HCT116 (cell line): ENCODE data around the gene EGFR. TPM values are rescaled to one million over a fixed set of nuclear protein-coding genes. Genes with fewer than 3 reads are reported as not detected.

Experiments used
- ATAC-seq: fragments of 200-7000 bp; cut with Tn5 transposase; 2 replicates; pipeline ENCODE4 v1.9.1; 2020; ENCODE audit warnings: mild to moderate bottlenecking, moderate library complexity
- BruUV-seq: library from RNA; stranded (reverse); fragments of 400-500 nt; replicated peaks from 2 replicates; lab custom pipeline; 2021; lab: Mats Ljungman, UMichigan
- CTCF ChIA-PET: fragments of 300-600 bp; sonication (Branson Sonifier 250); formaldehyde crosslinking; loops from one replicate; lab custom pipeline; 2021; ENCODE audit warnings: antibody characterized with exemption; lab: Charles Lee
- POLR2A ChIA-PET: fragments of 300-600, 350-600 bp; sonication (Branson Sonifier 250); formaldehyde crosslinking; loops from one replicate; lab custom pipeline; 2021; ENCODE audit warnings: antibody characterized with exemption; lab: Charles Lee
- RAD21 ChIA-PET, 2 experiments: fragments of 300-600 bp; sonication (Branson Sonifier 250); formaldehyde crosslinking; loops; one replicate each; lab custom pipeline; 2023; ENCODE audit warnings: low total read pairs in 2 of 2; ENCODE audit not compliant: uncharacterized antibody in 2 of 2, unreplicated experiment in 2 of 2, low non-redundant PET in 1 of 2; lab: Charles Lee
- DNase-seq: peaks from one replicate; pipeline ENCODE4 v3.0.0-alpha.2; 2010; ENCODE audit warnings: low read depth, low spot score
- H2AFZ ChIP-seq: fragments of 200-600 bp; shearing (Covaris generic), sonication (generic); 2 replicates; pipeline ENCODE4 v1.6.1; 2017; ENCODE audit warnings: low read depth, mixed run types, mixed read lengths, antibody characterized with exemption, low read length; ENCODE audit not compliant: poor library complexity, severe bottlenecking
- H3K27ac ChIP-seq: 2 replicates; pipeline ENCODE4 v1.5.1; 2012; ENCODE audit warnings: low read depth, low read length
- H3K27me3 ChIP-seq: fragments of 200-600 bp; sonication (generic); 2 replicates; pipeline ENCODE4 v1.6.1; 2016; ENCODE audit warnings: mixed run types, low read length, mixed read lengths; ENCODE audit not compliant: insufficient read depth
- H3K36me3 ChIP-seq, 2 experiments: fragments of 200-500 bp in 1 of 2; fragments of 200-600 bp in 1 of 2; sonication (Bioruptor generic) in 1 of 2; sonication (generic) in 1 of 2; 2 replicates each; pipeline versions ENCODE4 v1.5.1 to v1.6.1; 2014 to 2016; ENCODE audit warnings: low read length in 2 of 2, inconsistent platforms in 1 of 2, mixed read lengths in 1 of 2, mixed run types in 1 of 2; ENCODE audit not compliant: insufficient read depth in 2 of 2, control insufficient read depth in 1 of 2
- H3K4me1 ChIP-seq, 2 experiments: fragments of 200-600 bp in 1 of 2; sonication (generic) in 1 of 2; 2 replicates each; pipeline versions ENCODE4 v1.5.1 to v1.6.1; 2012 to 2017; ENCODE audit warnings: low read length in 2 of 2, inconsistent platforms in 1 of 2, mild to moderate bottlenecking in 1 of 2, mixed read lengths in 1 of 2, mixed run types in 1 of 2, moderate library complexity in 1 of 2; ENCODE audit not compliant: insufficient read depth in 2 of 2, control insufficient read depth in 1 of 2
- H3K4me2 ChIP-seq: fragments of 200-600 bp; sonication (generic); 2 replicates; pipeline ENCODE4 v1.6.1; 2017; ENCODE audit warnings: mixed run types, low read length, mixed read lengths
- H3K4me3 ChIP-seq, 2 experiments: fragments of 200-600 bp in 1 of 2; sonication (generic) in 1 of 2; replicated peaks in 1 of 2; 2 replicates each; pipeline ENCODE4 v1.5.1; 2011 to 2016; ENCODE audit warnings: low read length in 2 of 2, control low read depth in 1 of 2, low read depth in 1 of 2, mild to moderate bottlenecking in 1 of 2, mixed read lengths in 1 of 2, mixed run types in 1 of 2
- H3K79me2 ChIP-seq: fragments of 200-600 bp; sonication (generic); 2 replicates; pipeline ENCODE4 v1.6.1; 2017; ENCODE audit warnings: mild to moderate bottlenecking, mixed run types, low read length, moderate library complexity, mixed read lengths; ENCODE audit not compliant: insufficient read depth
- H3K9ac ChIP-seq: fragments of 200-600 bp; sonication (generic); 2 replicates; pipeline ENCODE4 v1.6.1; 2016; ENCODE audit warnings: low read length, mixed read lengths
- H3K9me2 ChIP-seq: fragments of 200-600 bp; sonication (generic), shearing (Covaris generic); 2 replicates; pipeline ENCODE4 v1.6.1; 2017; ENCODE audit warnings: mixed run types, mild to moderate bottlenecking, moderate library complexity; ENCODE audit not compliant: insufficient read depth
- H3K9me3 ChIP-seq, 2 experiments: fragments of 200-500 bp in 1 of 2; fragments of 200-600 bp in 1 of 2; sonication (Bioruptor generic) in 1 of 2; sonication (generic) in 1 of 2; 2 replicates each; pipeline ENCODE4 v1.6.1; 2014 to 2017; ENCODE audit warnings: low read length in 2 of 2, mixed read lengths in 2 of 2, inconsistent platforms in 1 of 2, low read depth in 1 of 2, mild to moderate bottlenecking in 1 of 2, mixed run types in 1 of 2, moderate library complexity in 1 of 2; ENCODE audit not compliant: control insufficient read depth in 1 of 2, insufficient read depth in 1 of 2
- H4K20me1 ChIP-seq: fragments of 200-600 bp; sonication (generic), shearing (Covaris generic); 2 replicates; pipeline ENCODE4 v1.6.1; 2017; ENCODE audit warnings: mixed run types, mild to moderate bottlenecking, moderate library complexity; ENCODE audit not compliant: insufficient read depth
- CEBPB ChIP-seq: IDR thresholded peaks from 2 replicates; pipeline ENCODE4 v1.6.1; 2012; ENCODE audit warnings: low read depth
- EGR1 ChIP-seq: IDR thresholded peaks from 2 replicates; pipeline ENCODE4 v1.6.1; 2012; ENCODE audit warnings: low read depth
- ELF1 ChIP-seq: IDR thresholded peaks from 2 replicates; pipeline ENCODE4 v1.6.1; 2012; ENCODE audit warnings: low read depth, borderline replicate concordance
- MAX ChIP-seq: IDR thresholded peaks from 2 replicates; pipeline ENCODE4 v1.6.1; 2012
- POLR2A ChIP-seq: IDR thresholded peaks from 2 replicates; pipeline ENCODE4 v1.7.0; 2011; ENCODE audit warnings: borderline replicate concordance; ENCODE audit not compliant: insufficient read depth, insufficient read length; ENCODE audit errors: extremely low read depth
- POLR2AphosphoS5 ChIP-seq: IDR thresholded peaks from 2 replicates; pipeline ENCODE4 v1.6.1; 2011; ENCODE audit warnings: mild to moderate bottlenecking, low read depth, low read length, moderate library complexity
- RAD21 ChIP-seq: IDR thresholded peaks from 2 replicates; pipeline ENCODE4 v1.6.1; 2012; ENCODE audit warnings: low read depth, mild to moderate bottlenecking
- SIN3A ChIP-seq: IDR thresholded peaks from 2 replicates; pipeline ENCODE4 v1.6.1; 2012; ENCODE audit warnings: low read depth
- SRF ChIP-seq: IDR thresholded peaks from 2 replicates; pipeline ENCODE4 v1.6.1; 2012; ENCODE audit warnings: low read depth
- YY1 ChIP-seq: IDR thresholded peaks from 2 replicates; pipeline ENCODE4 v1.6.1; 2011; ENCODE audit warnings: low read length, low read depth, moderate library complexity, mild to moderate bottlenecking; ENCODE audit not compliant: insufficient replicate concordance; ENCODE audit errors: extremely low read depth
- ZBTB33 ChIP-seq: IDR thresholded peaks from 2 replicates; pipeline ENCODE4 v1.6.1; 2011; ENCODE audit warnings: mild to moderate bottlenecking, low read length, moderate library complexity; ENCODE audit not compliant: insufficient replicate concordance; ENCODE audit errors: extremely low read depth
- ZFX ChIP-seq: fragments of 450-650 bp; IDR thresholded peaks from 2 replicates; pipeline ENCODE4 v1.6.1; 2017
- ZNF274 ChIP-seq: fragments of 200-500 bp; sonication (Bioruptor generic); IDR thresholded peaks from 2 replicates; pipeline ENCODE4 v1.6.1; 2014; ENCODE audit warnings: mild to moderate bottlenecking, low read depth, low read length, inconsistent platforms
- intact Hi-C: fragments of 100-400 bp; cut with micrococcal nuclease; formaldehyde crosslinking; loops from 2 replicates; pipeline ENCODE4 v1.10.0; 2022
- total RNA-seq: library from RNA; stranded (reverse); gene quantifications from one replicate; pipeline ENCODE4 v1.2.1, GENCODE V29; 2021; ENCODE audit not compliant: unreplicated experiment

The EGFR gene
- total RNA-seq, 1 experiment from 2014 or later = 71.5 TPM

- Histone ChIP-seq H2AFZ (no peak overlapping the region), H3K9me3 (no peaks in the 10 kb centered on the region), H3K9me2 (no peaks in the 10 kb centered on the region), H3K4me1 (peaks cover 13 to 20% of the 10 kb centered on the region in 2 experiments), H3K36me3 (no peaks in the 10 kb centered on the region), H3K79me2 (no peaks in the 10 kb centered on the region), H4K20me1 (no peaks in the 10 kb centered on the region), H3K4me2 (no peak overlapping the region), H3K4me3 (no peak overlapping the region), H3K27me3 (no peaks in the 10 kb centered on the region), H3K27ac (no peak overlapping the region), H3K9ac (no peak overlapping the region)
- TF ChIP-seq RAD21 (no peak), ZBTB33 (no peak), MAX (no peak), SRF (no peak), EGR1 (no peak), POLR2AphosphoS5 (no peak), SIN3A (no peak), ZFX (no peak), YY1 (no peak), ELF1 (no peak), POLR2A (no peak), CEBPB (no peak), ZNF274 (no peak)
- POLR2A ChIA-PET = no interaction called here
- CTCF ChIA-PET = no interaction called here
- BruUV-seq = no TSS peak
- RAD21 ChIA-PET = no interaction called here
- DNase-seq (no peak), ATAC-seq (no peak)
- intact Hi-C loops = no loop called here
These were observed 27.5 kb upstream of the EGFR start for GRCh38 chr7:54991341-54991740.
